Kidney (tissue), 14 donors: Measurements from ENCODE around the gene COL11A1. TPM values are rescaled to one million over a fixed set of nuclear protein-coding genes. Genes with fewer than 3 reads are reported as not detected.
A peak's percentile ranks its signal among the peaks of the same experiment; 100 is the strongest.

ENCODE experiments used
- DNase-seq, 5 donors: peaks; one replicate each; pipeline ENCODE4 v3.0.0-alpha.2; 2013 to 2020
- FAIRE-seq: peaks from 2 replicates; lab custom pipeline; 2012; peaks lifted over from hg19 to GRCh38; lab: Jason Lieb, UNC
- H3K27ac ChIP-seq, 2 donors: one replicate each; pipeline ENCODE4 v1.7.0; 2013; ENCODE audit warnings: low read depth in 2 of 2, low read length in 2 of 2, inconsistent platforms in 1 of 2
- H3K27me3 ChIP-seq: one replicate; pipeline ENCODE4 v1.7.1; 2013; ENCODE audit warnings: low read length, inconsistent platforms; ENCODE audit not compliant: control insufficient read depth, insufficient read depth
- H3K36me3 ChIP-seq, 3 donors: one replicate each; pipeline versions ENCODE4 v1.7.0 to v1.7.1; 2013; ENCODE audit warnings: low read length in 3 of 3, control low read depth in 1 of 3, inconsistent platforms in 1 of 3; ENCODE audit not compliant: insufficient read depth in 3 of 3, control insufficient read depth in 2 of 3
- H3K4me1 ChIP-seq, 3 donors: one replicate each; pipeline versions ENCODE4 v1.7.0 to v1.7.1; 2013; ENCODE audit warnings: low read length in 3 of 3, inconsistent platforms in 1 of 3, low read depth in 1 of 3; ENCODE audit not compliant: control insufficient read depth in 2 of 3, insufficient read depth in 2 of 3
- H3K4me3 ChIP-seq, 3 donors: one replicate each; pipeline versions ENCODE4 v1.7.0 to v1.8.1; 2013; ENCODE audit warnings: low read length in 3 of 3, control low read depth in 1 of 3, inconsistent platforms in 1 of 3
- H3K9ac ChIP-seq, 3 donors: one replicate each; pipeline versions ENCODE4 v1.7.0 to v1.7.1; 2013; ENCODE audit warnings: low read length in 3 of 3, control low read depth in 1 of 3, inconsistent platforms in 1 of 3
- H3K9me3 ChIP-seq, 3 donors: one replicate each; pipeline versions ENCODE4 v1.7.0 to v1.7.1; 2013; ENCODE audit warnings: low read length in 3 of 3, control low read depth in 1 of 3, inconsistent platforms in 1 of 3; ENCODE audit not compliant: control insufficient read depth in 2 of 3, insufficient read depth in 1 of 3
- CTCF ChIP-seq: IDR thresholded peaks from 3 replicates; pipeline ENCODE4 v1.5.1; 2012; ENCODE audit warnings: mild to moderate bottlenecking, moderate library complexity, borderline replicate concordance; ENCODE audit not compliant: insufficient read depth; ENCODE audit errors: extremely low read depth
- intact Hi-C: fragments of 100-400 bp; cut with DNase I; formaldehyde crosslinking; loops from one replicate; pipeline ENCODE4 v1.11.1; 2022
- polyA plus RNA-seq: library from polyadenylated mRNA; stranded (reverse); fragments of 350-450 nt; fragmentation: Illumina TruSeq; extraction: RNeasy Lipid Tissue Mini Kit (QIAGEN cat#74804); gene quantifications from one replicate; pipeline ENCODE4 v1.2.3, GENCODE V29; 2014; ENCODE audit warnings: low read depth, low replicate concordance; ENCODE audit not compliant: insufficient read depth
- total RNA-seq: library from RNA; stranded (reverse); fragmentation: NEBNext Ultra II Directional; extraction: Animal tissue kit (Norgen Biotek cat#: 25700); gene quantifications from one replicate; pipeline ENCODE4 v1.2.1, GENCODE V29; 2021
- donor health status: control.
- donor health status: control.
- donor health status: control.
- donor health status: control.
- donor health status: control.
- donor health status: DM: yes; HTN: yes; CAD: no.
- donor health status: Normal renal cell carcinoma (clear cell type).

Gene COL11A1
- total and polyA plus RNA-seq, 2 donors from 2014 or later = 0.35 TPM; not detected in 1

GRCh38 chr1:103145449-103145848 lies 37.1 kb upstream of the COL11A1 start:
- no peaks in the 10 kb centered on the region for H3K9me3 ChIP-seq
- no peak overlapping the region for H3K4me3 ChIP-seq
- H3K27ac ChIP-seq = no peak overlapping the region
- H3K9ac ChIP-seq = no peak overlapping the region
- TF ChIP-seq CTCF = no peak
- FAIRE-seq (no peak), DNase-seq (peak in 2 of 5 donors; percentile 17 to 52)
- H3K4me1 ChIP-seq = no peaks in the 10 kb centered on the region
- no peaks in the 10 kb centered on the region for H3K27me3 ChIP-seq
- no peaks in the 10 kb centered on the region for H3K36me3 ChIP-seq
- intact Hi-C loops = no loop called here

GRCh38 chr1:103144681-103145080 lies 36.4 kb upstream of the COL11A1 start:
- H3K27me3 ChIP-seq = no peaks in the 10 kb centered on the region
- no peak overlapping the region for H3K4me3 ChIP-seq
- no peak overlapping the region for H3K27ac ChIP-seq
- H3K9ac ChIP-seq = no peak overlapping the region
- no peaks in the 10 kb centered on the region for H3K4me1 ChIP-seq
- FAIRE-seq (no peak), DNase-seq (no peak)
- no peaks in the 10 kb centered on the region for H3K9me3 ChIP-seq
- no peak for TF ChIP-seq CTCF
- intact Hi-C loops = no loop called here
- H3K36me3 ChIP-seq = no peaks in the 10 kb centered on the region

- no peaks in the 10 kb centered on the region for H3K9me3 ChIP-seq
- no peak overlapping the region for H3K27ac ChIP-seq
- FAIRE-seq (no peak), DNase-seq (no peak)
- H3K4me1 ChIP-seq = no peaks in the 10 kb centered on the region
- no peak overlapping the region for H3K9ac ChIP-seq
- H3K36me3 ChIP-seq = no peaks in the 10 kb centered on the region
- intact Hi-C loops = no loop called here
- no peaks in the 10 kb centered on the region for H3K27me3 ChIP-seq
- H3K4me3 ChIP-seq = no peak overlapping the region
- TF ChIP-seq CTCF = no peak
Measured at GRCh38 chr1:103142461-103142860, 34.1 kb upstream of the COL11A1 start.

GRCh38 chr1:103129796-103130195 lies 21.5 kb upstream of the COL11A1 start:
- FAIRE-seq (no peak), DNase-seq (no peak)
- Histone ChIP-seq H3K36me3 (no peaks in the 10 kb centered on the region), H3K27ac (no peak overlapping the region), H3K9ac (no peak overlapping the region), H3K4me1 (no peaks in the 10 kb centered on the region), H3K27me3 (no peaks in the 10 kb centered on the region), H3K9me3 (no peaks in the 10 kb centered on the region), H3K4me3 (no peak overlapping the region)
- no peak for TF ChIP-seq CTCF
- intact Hi-C loops = no loop called here
